NCI-H2227 (cell line): ENCODE measurements around the gene MRTFB.
"Not testable (repeated sequence)": the region's sequence is repeated elsewhere in the genome, so short reads cannot be mapped to it uniquely, and the experiment has no call there.

Experiments used
- DNase-seq: peaks from one replicate; lab custom pipeline; 2025; ENCODE audit not compliant: unreplicated experiment; lab: John Stamatoyannopoulos, UW

The MRTFB gene

GRCh38 chr16:14070877-14071575, at the start of gene MRTFB:
TSS of gene MRTFB (plus strand) at chr16:14071319. CDS start at chr16:14140607, 69,288 bp downstream.
- DNase-seq: peak; percentile 89

- DNase-seq: not testable (repeated sequence)
Observed at GRCh38 chr16:14023526-14023925, 47.6 kb upstream of the MRTFB start.

DNA sequence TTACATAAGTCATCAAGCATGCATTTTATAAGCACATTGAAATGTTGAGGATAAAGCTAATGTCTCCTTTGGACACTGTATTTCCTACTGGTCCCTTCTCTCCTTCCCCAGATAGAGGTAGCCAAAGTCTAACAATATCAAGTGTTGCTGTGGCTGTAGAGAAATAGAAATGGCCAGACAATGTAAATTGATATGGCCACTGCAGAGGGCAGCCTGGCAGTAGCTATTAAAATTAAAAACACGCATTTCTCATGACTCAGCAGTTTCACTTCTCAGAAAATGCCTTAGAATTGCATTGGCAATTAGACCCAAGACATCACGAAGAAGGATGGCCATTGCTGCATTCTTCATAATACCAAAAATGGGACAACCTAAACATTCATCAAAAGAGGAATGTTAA, 46.8 kb upstream of the MRTFB start:
- no peak for DNase-seq

- DNase-seq: no peak
Observed at GRCh38 chr16:14026572-14027285, 44.4 kb upstream of the MRTFB start.

- no peak for DNase-seq
Observed at GRCh38 chr16:14028202-14028601, 42.9 kb upstream of the MRTFB start.

GRCh38 chr16:14029658-14030057, 41.5 kb upstream of the MRTFB start:
- DNase-seq: peak; percentile 66

DNA sequence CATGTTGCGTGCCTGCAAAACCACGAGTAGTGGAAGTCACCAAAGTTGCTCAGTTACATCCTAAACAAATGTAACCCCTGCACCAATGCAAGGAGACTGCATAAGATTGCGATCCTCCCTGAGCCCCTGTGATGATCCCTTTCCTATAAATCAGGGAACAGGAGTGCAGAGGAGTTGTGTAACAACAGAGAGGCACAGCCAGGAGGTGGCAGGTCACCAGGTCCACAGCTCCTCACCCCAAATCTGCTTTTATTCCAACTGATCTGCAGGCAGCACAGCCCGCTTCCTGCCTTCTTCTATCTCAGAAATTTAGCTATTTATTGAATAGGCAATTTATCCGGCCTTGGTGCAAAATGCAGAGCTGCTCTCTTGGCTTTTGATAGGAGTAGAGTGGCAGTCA, 36.0 kb upstream of the MRTFB start:
- no peak for DNase-seq

DNA sequence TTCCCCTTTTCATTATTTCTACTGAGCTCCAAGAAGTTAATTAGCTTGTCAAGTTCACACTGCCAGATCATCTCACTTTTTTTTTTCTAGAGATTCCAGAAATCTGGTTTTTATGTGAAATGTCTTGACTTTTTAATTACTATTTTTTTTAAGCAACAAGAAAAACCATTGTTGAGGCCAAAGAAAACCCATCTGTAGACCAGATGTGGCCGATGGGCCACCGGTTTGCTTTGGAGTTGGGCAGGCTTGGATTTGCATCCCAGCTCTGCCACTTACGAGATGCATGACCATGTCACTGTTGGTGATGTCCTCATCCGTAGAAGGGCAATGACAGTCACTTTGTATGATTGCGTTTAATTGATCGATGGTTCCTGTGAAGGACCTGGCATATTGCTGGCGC, 34.2 kb upstream of the MRTFB start:
- DNase-seq: no peak

DNA sequence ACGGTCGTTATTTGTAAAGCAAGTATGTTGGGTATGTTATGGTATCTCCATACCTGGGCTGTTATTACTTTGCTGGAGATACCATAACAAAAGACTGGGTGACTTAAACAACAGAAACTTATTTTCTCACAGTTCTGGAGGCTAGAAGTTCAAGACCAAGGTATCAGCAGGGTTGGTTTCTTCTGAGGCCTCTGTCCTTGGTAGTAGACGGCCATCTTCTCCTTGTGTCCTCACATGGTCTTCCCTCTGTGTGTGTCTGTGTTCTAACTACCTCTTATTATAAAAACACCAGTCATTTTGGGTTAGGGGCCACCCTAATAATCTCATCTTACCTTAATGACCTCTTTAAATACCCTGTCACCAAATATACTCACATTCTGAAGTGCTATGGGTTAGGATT, 33.2 kb upstream of the MRTFB start:
- no peak for DNase-seq

- no peak for DNase-seq
Observed at GRCh38 chr16:14041164-14041563, 30.0 kb upstream of the MRTFB start.

GRCh38 chr16:14042706-14043105, 28.4 kb upstream of the MRTFB start:
- no peak for DNase-seq

GRCh38 chr16:14043278-14043677, 27.8 kb upstream of the MRTFB start:
- no peak for DNase-seq

GRCh38 chr16:14043793-14044192, 27.3 kb upstream of the MRTFB start:
- no peak for DNase-seq

DNA sequence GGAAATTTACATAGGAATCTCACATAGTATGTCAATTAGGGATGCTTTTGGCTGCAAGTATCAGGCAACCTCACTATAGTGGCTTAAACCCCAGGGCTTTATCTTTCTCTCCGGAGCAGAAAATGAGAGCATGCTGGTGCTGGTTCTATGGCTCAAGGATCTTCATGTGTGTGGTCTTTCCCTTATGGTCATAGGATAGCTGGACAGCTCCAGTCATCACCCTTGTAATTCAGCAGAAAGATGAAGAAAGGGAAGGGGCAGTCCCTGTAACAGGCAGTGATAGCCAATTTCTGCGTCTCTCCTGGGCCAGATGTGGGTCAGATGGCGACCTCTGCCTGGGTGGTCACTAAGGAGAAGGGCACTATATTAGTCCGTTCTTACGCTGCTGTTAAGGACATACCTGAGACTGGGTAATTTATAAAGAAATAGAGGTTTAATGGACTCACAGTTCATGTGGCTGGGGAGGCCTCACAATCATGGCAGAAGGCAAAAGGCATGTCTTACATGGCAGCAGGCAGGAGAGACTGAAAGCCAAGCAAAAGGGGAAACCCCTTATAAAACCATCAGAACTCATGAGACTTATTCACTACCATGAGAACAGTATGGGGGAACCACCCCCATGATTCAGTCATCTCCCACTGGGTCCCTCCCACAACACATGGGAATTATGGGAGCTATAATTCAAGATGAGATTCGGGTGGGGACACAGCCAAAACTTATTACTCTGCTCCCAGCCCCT, 23.8 kb upstream of the MRTFB start:
- DNase-seq: not testable (repeated sequence)

DNA sequence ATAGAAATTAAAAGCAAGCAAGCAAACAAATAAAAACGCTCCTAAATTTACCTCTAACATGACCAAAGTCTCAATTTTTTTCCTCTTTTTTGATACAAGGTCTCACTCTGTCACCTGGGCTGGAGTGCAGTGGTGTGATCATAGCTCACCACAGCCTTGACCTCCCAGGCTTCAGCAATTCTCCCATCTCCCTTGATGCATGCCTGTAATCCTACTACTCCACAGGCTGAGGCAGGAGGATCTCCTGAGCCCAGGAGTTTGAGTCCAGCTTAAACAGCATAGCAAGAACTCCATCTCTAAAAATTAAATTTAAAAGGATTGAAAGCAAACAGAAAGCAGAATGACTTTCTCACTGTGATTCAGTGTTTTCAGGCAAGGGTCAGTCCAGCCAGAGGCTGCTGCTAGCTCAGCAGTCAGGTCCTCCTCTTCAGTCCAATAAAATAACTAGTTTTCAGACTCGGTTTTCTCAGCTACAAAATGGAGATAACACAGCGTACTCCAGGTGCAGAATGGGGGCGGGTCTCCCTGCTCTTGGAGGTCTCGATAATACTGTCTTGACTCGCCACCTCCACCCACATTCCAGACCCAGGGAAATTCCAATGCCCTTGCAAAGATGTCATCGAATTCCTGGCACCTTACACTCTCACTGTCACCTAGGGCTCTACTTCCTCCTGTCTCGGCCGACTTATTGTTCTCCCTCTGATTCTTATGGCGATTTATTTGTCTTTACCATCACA, 20.7 kb upstream of the MRTFB start:
- DNase-seq: no peak

- DNase-seq: no peak
Observed at GRCh38 chr16:14051103-14051729, 19.9 kb upstream of the MRTFB start.

DNA sequence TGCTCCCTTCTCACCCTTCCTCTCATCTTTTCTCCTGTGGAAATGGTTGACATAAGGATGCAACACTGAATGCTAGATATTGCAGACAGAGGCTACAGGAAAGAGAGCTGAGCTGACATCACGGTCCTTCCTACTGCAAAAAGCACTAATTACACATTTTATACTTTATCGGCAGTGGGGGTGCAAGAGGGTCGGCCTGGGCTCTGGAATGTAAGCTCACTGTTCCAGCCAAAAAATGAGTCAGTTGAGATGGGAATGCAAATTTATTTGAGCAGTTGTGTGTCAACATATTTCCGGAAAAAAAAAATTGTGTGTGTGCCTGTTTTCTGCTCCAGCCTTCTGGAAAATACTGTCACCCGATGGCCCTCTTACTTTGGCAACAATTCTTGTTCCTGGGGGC, 14.1 kb upstream of the MRTFB start:
- DNase-seq: no peak

GRCh38 chr16:14057878-14058382, 13.2 kb upstream of the MRTFB start:
- no peak for DNase-seq

DNA sequence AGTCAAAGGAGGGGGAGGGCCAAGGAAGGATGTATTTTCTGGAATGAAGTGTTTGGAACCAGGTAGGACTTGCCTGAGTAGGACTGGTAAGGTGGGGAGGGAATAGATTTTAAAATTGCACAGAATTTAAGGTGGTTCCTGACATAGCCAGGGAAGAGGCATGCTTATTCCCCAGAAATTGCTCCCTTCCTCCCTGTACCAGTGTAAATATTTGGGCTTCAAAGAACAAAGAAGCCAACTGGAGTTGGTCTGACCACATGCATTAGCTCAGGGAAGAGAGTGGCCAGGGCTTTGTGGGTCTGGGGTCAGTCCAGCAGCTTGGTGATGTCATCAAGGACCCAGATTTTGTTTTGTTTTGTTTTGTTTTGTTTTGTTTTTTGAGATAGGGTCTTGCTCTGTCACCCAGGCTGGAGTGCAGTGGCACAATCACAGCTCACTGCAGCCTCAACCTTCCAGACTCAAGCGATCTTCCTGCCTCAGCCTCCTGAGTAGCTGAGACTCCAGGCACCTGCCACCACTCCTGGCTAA, 9.3 kb upstream of the MRTFB start:
- no peak for DNase-seq

GRCh38 chr16:14062261-14062660, 8.9 kb upstream of the MRTFB start:
- DNase-seq: no peak
